ENCODE measurements around the gene BPIFB1.

BPIFB1 gene

GRCh38 chr20:33282196-33282934 lies 649 bp upstream of the BPIFB1 start:
- no peak for DNase-seq (ENCODE audit: low read depth)
- TF ChIP-seq CTCF (IDR thresholded peaks at IDR 0.05; ENCODE audit: low read depth, low read length) (no peak), MYC (IDR thresholded peaks at IDR 0.05; ENCODE audit: low read depth, low read length) (no peak), MAX (IDR thresholded peaks at IDR 0.05; ENCODE audit: low read depth, low read length) (no peak), POLR2A (IDR thresholded peaks at IDR 0.05; ENCODE audit: extremely low read depth, insufficient read length) (no peak)
- no peak overlapping the region for H3K4me3 ChIP-seq (ENCODE audit: low read depth, low read length)

GRCh38 chr20:33284284-33284683 lies 1.3 kb downstream of the BPIFB1 start:
- TF ChIP-seq CTCF (IDR thresholded peaks at IDR 0.05; ENCODE audit: low read depth, low read length), result no peak
- TF ChIP-seq MAX (IDR thresholded peaks at IDR 0.05; ENCODE audit: low read depth, low read length), result no peak
- TF ChIP-seq MYC (IDR thresholded peaks at IDR 0.05; ENCODE audit: low read depth, low read length), result no peak
- TF ChIP-seq POLR2A (IDR thresholded peaks at IDR 0.05; ENCODE audit: extremely low read depth, insufficient read length), result no peak
- DNase-seq (ENCODE audit: low read depth), result no peak
- no peak overlapping the region for H3K4me3 ChIP-seq (ENCODE audit: low read depth, low read length)

GRCh38 chr20:33284937-33285336 lies 1.9 kb downstream of the BPIFB1 start:
- no peak for DNase-seq (ENCODE audit: low read depth)
- no peak overlapping the region for H3K4me3 ChIP-seq (ENCODE audit: low read depth, low read length)
- TF ChIP-seq MYC (IDR thresholded peaks at IDR 0.05; ENCODE audit: low read depth, low read length) (no peak), MAX (IDR thresholded peaks at IDR 0.05; ENCODE audit: low read depth, low read length) (no peak), CTCF (IDR thresholded peaks at IDR 0.05; ENCODE audit: low read depth, low read length) (no peak), POLR2A (IDR thresholded peaks at IDR 0.05; ENCODE audit: extremely low read depth, insufficient read length) (no peak)

GRCh38 chr20:33285861-33286495 lies 3.0 kb downstream of the BPIFB1 start:
- TF ChIP-seq CTCF (IDR thresholded peaks at IDR 0.05; ENCODE audit: low read depth, low read length), result no peak
- no peak for TF ChIP-seq MAX (IDR thresholded peaks at IDR 0.05; ENCODE audit: low read depth, low read length)
- TF ChIP-seq POLR2A (IDR thresholded peaks at IDR 0.05; ENCODE audit: extremely low read depth, insufficient read length), result no peak
- TF ChIP-seq MYC (IDR thresholded peaks at IDR 0.05; ENCODE audit: low read depth, low read length), result no peak
- H3K4me3 ChIP-seq (ENCODE audit: low read depth, low read length), result no peak overlapping the region
- no peak for DNase-seq (ENCODE audit: low read depth)

- no peak overlapping the region for H3K4me3 ChIP-seq (ENCODE audit: low read depth, low read length)
- DNase-seq (ENCODE audit: low read depth), result no peak
- TF ChIP-seq CTCF (IDR thresholded peaks at IDR 0.05; ENCODE audit: low read depth, low read length), result no peak
- no peak for TF ChIP-seq MAX (IDR thresholded peaks at IDR 0.05; ENCODE audit: low read depth, low read length)
Observed at GRCh38 chr20:33287884-33288283, 4.9 kb downstream of the BPIFB1 start.

All from NB4 (cell line).